B cell (primary cell): ENCODE measurements around the gene PHB1. TPM values are rescaled to one million over a fixed set of nuclear protein-coding genes. Genes with fewer than 3 reads are reported as not detected.

Experiments used
- ATAC-seq: fragments of 200-7000 bp; cut with Tn5 transposase; one replicate; pipeline ENCODE4 v1.10.0; 2021; ENCODE audit warnings: low read depth, mild to moderate bottlenecking, moderate number of reproducible peaks, moderate library complexity
- CTCF ChIA-PET: fragments of 350-600 bp; sonication (Branson Sonifier 250); formaldehyde crosslinking; loops from one replicate; lab custom pipeline; 2021; ENCODE audit warnings: antibody characterized with exemption, inconsistent platforms; lab: Charles Lee
- POLR2A ChIA-PET: fragments of 350-600 bp; sonication (Branson Sonifier 250); formaldehyde crosslinking; loops from one replicate; lab custom pipeline; 2021; ENCODE audit warnings: antibody characterized with exemption; lab: Charles Lee
- DNase-seq: peaks from one replicate; pipeline ENCODE4 v3.0.0; 2013
- H2AFZ ChIP-seq: 2 replicates; pipeline ENCODE4 v1.6.1; 2012; ENCODE audit warnings: mild to moderate bottlenecking, low read depth, low read length; ENCODE audit not compliant: insufficient read depth, poor library complexity, severe bottlenecking
- H3K27ac ChIP-seq, 2 donors: 1 replicate in 1 of 2; 2 replicates in 1 of 2; pipeline ENCODE4 v1.5.1; 2012 to 2013; ENCODE audit warnings: low read length in 2 of 2, mild to moderate bottlenecking in 2 of 2, moderate library complexity in 1 of 2
- H3K27me3 ChIP-seq, 4 experiments: fragments of 200-600 bp in 1 of 4; sonication (generic) in 1 of 4; replicated peaks in 1 of 4; 1 replicate in 2 of 4; 2 replicates in 2 of 4; pipeline versions ENCODE4 v1.6.1 to v1.7.0; 2013 to 2016; ENCODE audit warnings: low read length in 3 of 4, mild to moderate bottlenecking in 2 of 4, mixed read lengths in 1 of 4, moderate library complexity in 1 of 4; ENCODE audit not compliant: insufficient read depth in 4 of 4, control insufficient read depth in 3 of 4; ENCODE audit errors: control extremely low read depth in 1 of 4
- H3K36me3 ChIP-seq, 2 experiments: replicated peaks in 1 of 2; 1 replicate in 1 of 2; 2 replicates in 1 of 2; pipeline versions ENCODE4 v1.6.1 to v1.7.1; 2013; ENCODE audit warnings: low read length in 1 of 2; ENCODE audit not compliant: insufficient read depth in 2 of 2, control insufficient read depth in 1 of 2; ENCODE audit errors: control extremely low read depth in 1 of 2, extremely low read depth in 1 of 2
- H3K4me1 ChIP-seq, 2 donors: fragments of 200-600 bp in 1 of 2; sonication (generic) in 1 of 2; 1 replicate in 1 of 2; 2 replicates in 1 of 2; pipeline versions ENCODE4 v1.5.1 to v1.6.1; 2013 to 2017; ENCODE audit warnings: low read length in 2 of 2; ENCODE audit not compliant: control insufficient read depth in 2 of 2, insufficient read depth in 2 of 2
- H3K4me2 ChIP-seq: replicated peaks from 2 replicates; pipeline ENCODE3; 2012; ENCODE audit warnings: mild to moderate bottlenecking, low read depth, low read length; ENCODE audit not compliant: poor library complexity, severe bottlenecking
- H3K4me3 ChIP-seq, 5 experiments: fragments of 200-600 bp in 1 of 5; sonication (generic) in 1 of 5; 1 replicate in 3 of 5; 2 replicates in 2 of 5; pipeline versions ENCODE4 v1.5.1 to v1.7.0; 2011 to 2016; ENCODE audit warnings: low read length in 4 of 5, mild to moderate bottlenecking in 4 of 5, low read depth in 2 of 5, control low read depth in 1 of 5, moderate library complexity in 1 of 5; ENCODE audit not compliant: insufficient read depth in 1 of 5; ENCODE audit errors: control extremely low read depth in 1 of 5, extremely low read depth in 1 of 5
- H3K79me2 ChIP-seq: fragments of 200-600 bp; sonication (generic); one replicate; pipeline ENCODE4 v1.6.0; 2016; ENCODE audit warnings: low read length; ENCODE audit not compliant: control insufficient read depth, insufficient read depth
- H3K9ac ChIP-seq: fragments of 200-600 bp; sonication (generic); 2 replicates; pipeline ENCODE4 v1.6.1; 2017; ENCODE audit warnings: mild to moderate bottlenecking, low read length, moderate library complexity
- H3K9me3 ChIP-seq, 3 donors: one replicate each; pipeline versions ENCODE4 v1.6.1 to v1.7.1; 2013; ENCODE audit warnings: low read length in 2 of 3; ENCODE audit not compliant: control insufficient read depth in 2 of 3, insufficient read depth in 1 of 3; ENCODE audit errors: control extremely low read depth in 1 of 3
- H4K20me1 ChIP-seq: 2 replicates; pipeline ENCODE4 v1.6.0; 2012; ENCODE audit warnings: mild to moderate bottlenecking, low read length; ENCODE audit not compliant: insufficient read depth, control insufficient read depth, poor library complexity, severe bottlenecking
- H3K27ac Mint-ChIP-seq: one replicate; pipeline ENCODE4 v1.8.0; 2021; ENCODE audit warnings: mixed read lengths
- H3K27me3 Mint-ChIP-seq: one replicate; pipeline ENCODE4 v1.8.0; 2021; ENCODE audit warnings: mixed read lengths
- H3K4me1 Mint-ChIP-seq: one replicate; pipeline ENCODE4 v1.8.0; 2021; ENCODE audit warnings: mixed read lengths
- H3K4me3 Mint-ChIP-seq: one replicate; pipeline ENCODE4 v1.8.0; 2021; ENCODE audit warnings: mixed read lengths
- H3K9me3 Mint-ChIP-seq: one replicate; pipeline ENCODE4 v1.8.0; 2022; ENCODE audit warnings: mixed read lengths; ENCODE audit not compliant: insufficient read depth
- EZH2 ChIP-seq: IDR thresholded peaks from 2 replicates; pipeline ENCODE4 v1.6.1; 2012; ENCODE audit warnings: borderline replicate concordance, low read depth, mild to moderate bottlenecking, moderate library complexity, low read length; ENCODE audit not compliant: insufficient read depth, poor library complexity, severe bottlenecking
- WGBS: methylation state at CpG from one replicate; pipeline ENCODE4 v1.1.5; 2013; ENCODE audit warnings: missing lambda C conversion rate; ENCODE audit not compliant: insufficient coverage; 5-methylcytosine and 5-hydroxymethylcytosine counted together
- intact Hi-C: fragments of 100-400 bp; cut with micrococcal nuclease; formaldehyde crosslinking; loops from one replicate; pipeline ENCODE4 v1.10.0; 2022
- polyA plus RNA-seq: library from polyadenylated mRNA; depleted of rRNA; stranded (reverse); fragments of >200 nt; gene quantifications from 2 replicates; pipeline ENCODE4 v1.2.3, GENCODE V29; 2012
- total RNA-seq, 2 donors: library from RNA; stranded (reverse); fragments of 120-200 nt in 1 of 2; gene quantifications; 1 replicate in 1 of 2; 2 replicates in 1 of 2; pipeline versions ENCODE4 v1.2.3 to v1.2.4, GENCODE V29; 2013 to 2022
- TF ChIP-seq, protein P1 (sequence below): fragments of 200-600 bp; IDR thresholded peaks from one replicate; pipeline ENCODE4 v1.8.0; 2022; ENCODE audit warnings: antibody characterized with exemption, mild to moderate bottlenecking

Gene PHB1
- total and polyA plus RNA-seq, 2 donors (not counting 1 experiment from before 2014, with no cell fraction given), result 45.5 to 72.3 TPM

DNA sequence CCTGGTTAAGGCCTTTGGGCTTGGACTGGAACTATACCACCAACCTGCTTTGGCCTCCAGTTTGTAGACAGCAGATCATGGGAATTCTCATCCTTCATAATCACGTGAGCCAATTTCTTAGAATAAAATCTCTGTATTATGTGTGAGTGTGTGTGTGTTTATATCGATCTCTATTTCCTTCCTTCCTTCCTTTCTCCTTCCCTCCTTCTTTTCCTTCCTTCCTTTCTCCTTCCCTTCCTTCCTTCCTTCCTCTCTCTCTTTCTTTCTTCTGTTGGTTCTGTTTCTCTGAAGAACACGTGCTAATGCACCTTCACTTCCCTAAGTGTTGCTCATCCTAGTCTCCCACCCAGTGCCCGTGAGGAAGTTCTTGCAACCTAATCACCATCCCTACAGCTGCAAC is 35.5 kb upstream of the PHB1 start:
- Histone ChIP-seq H3K4me3 (no peak overlapping the region), H3K36me3 (no peaks in the 10 kb centered on the region), H2AFZ (no peak overlapping the region), H3K79me2 (no peaks in the 10 kb centered on the region), H3K4me1 (no peaks in the 10 kb centered on the region), H3K27ac (no peak overlapping the region), H3K9me3 (no peaks in the 10 kb centered on the region), H4K20me1 (no peaks in the 10 kb centered on the region), H3K9ac (no peak overlapping the region), H3K27me3 (peaks cover 0 to 3% (median under 1%) of the 10 kb centered on the region in 4 experiments), H3K4me2 (no peak overlapping the region)
- ChIA-PET POLR2A (no interaction called here), CTCF (no interaction called here)
- Mint-ChIP-seq H3K27me3 (peaks cover 34% of the 10 kb centered on the region), H3K4me3 (no peak overlapping the region), H3K27ac (no peak overlapping the region), H3K9me3 (no peaks in the 10 kb centered on the region), H3K4me1 (no peaks in the 10 kb centered on the region)
- no peak for DNase-seq
- TF ChIP-seq, protein P1, sequence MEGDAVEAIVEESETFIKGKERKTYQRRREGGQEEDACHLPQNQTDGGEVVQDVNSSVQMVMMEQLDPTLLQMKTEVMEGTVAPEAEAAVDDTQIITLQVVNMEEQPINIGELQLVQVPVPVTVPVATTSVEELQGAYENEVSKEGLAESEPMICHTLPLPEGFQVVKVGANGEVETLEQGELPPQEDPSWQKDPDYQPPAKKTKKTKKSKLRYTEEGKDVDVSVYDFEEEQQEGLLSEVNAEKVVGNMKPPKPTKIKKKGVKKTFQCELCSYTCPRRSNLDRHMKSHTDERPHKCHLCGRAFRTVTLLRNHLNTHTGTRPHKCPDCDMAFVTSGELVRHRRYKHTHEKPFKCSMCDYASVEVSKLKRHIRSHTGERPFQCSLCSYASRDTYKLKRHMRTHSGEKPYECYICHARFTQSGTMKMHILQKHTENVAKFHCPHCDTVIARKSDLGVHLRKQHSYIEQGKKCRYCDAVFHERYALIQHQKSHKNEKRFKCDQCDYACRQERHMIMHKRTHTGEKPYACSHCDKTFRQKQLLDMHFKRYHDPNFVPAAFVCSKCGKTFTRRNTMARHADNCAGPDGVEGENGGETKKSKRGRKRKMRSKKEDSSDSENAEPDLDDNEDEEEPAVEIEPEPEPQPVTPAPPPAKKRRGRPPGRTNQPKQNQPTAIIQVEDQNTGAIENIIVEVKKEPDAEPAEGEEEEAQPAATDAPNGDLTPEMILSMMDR, result no peak
- no peak for TF ChIP-seq EZH2
- 0% methylated on average over 1 of the region's 4 CpGs for WGBS
- no peak for ATAC-seq
- intact Hi-C loops, result no loop called here

DNA sequence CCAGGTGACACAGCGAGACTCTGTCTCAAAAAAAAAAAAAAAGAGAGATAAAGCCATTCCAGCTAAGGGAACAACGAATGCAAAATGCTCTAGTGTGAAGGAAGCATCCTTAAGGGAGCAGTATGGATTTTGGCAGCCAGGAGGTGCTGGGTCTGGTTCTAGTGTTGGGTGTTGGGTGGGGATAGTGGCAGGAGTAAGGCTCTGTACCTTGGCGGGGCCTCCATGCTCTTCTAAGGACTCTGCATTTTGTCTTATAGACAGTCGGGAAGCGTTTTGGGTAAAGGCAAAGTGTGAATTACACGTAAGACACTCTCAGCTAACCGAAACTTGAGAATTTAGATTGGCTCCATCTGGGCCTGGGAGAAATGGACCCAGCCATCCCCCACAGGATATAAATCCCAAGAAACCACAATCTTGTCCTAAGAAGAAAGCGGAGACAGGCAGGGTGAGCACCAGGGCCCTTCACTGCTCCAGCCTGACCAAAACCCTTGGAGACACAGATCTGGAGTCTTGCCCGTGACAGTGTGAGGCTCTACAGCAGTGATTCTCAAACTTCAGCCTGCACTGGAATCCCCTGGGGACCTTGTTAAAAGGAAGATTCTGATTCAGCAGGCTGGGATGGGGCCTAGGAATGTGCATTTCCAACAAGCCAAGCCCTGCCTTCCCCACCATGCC is 33.1 kb upstream of the PHB1 start:
- H3K9me3 Mint-ChIP-seq, result no peaks in the 10 kb centered on the region
- H3K9me3 ChIP-seq, result no peaks in the 10 kb centered on the region
- H3K4me1 Mint-ChIP-seq, result no peaks in the 10 kb centered on the region
- WGBS, result 94% methylated on average over 9 of the region's 9 CpGs
- H3K9ac ChIP-seq, result no peak overlapping the region
- peaks cover 28% of the 10 kb centered on the region for H3K27me3 Mint-ChIP-seq
- no peak overlapping the region for H3K4me3 ChIP-seq
- no peak for ATAC-seq
- no peaks in the 10 kb centered on the region for H3K4me1 ChIP-seq
- no peak overlapping the region for H3K27ac Mint-ChIP-seq
- TF ChIP-seq, protein P1, result no peak
- TF ChIP-seq EZH2, result no peak
- no peaks in the 10 kb centered on the region for H4K20me1 ChIP-seq
- no peak overlapping the region for H3K4me3 Mint-ChIP-seq
- no peak overlapping the region for H3K4me2 ChIP-seq
- H3K27me3 ChIP-seq, result peaks cover 0 to 11% (median 4%) of the 10 kb centered on the region in 4 experiments
- H3K36me3 ChIP-seq, result no peaks in the 10 kb centered on the region
- intact Hi-C loops, result no loop called here
- POLR2A ChIA-PET, result no interaction called here
- no peak for DNase-seq
- no peaks in the 10 kb centered on the region for H3K79me2 ChIP-seq
- CTCF ChIA-PET, result interaction anchor here (0.7 kb wide), 2 partner anchors 13 to 157 kb away, joined by 3 read pairs; no protein-coding TSS in a partner anchor
- no peak overlapping the region for H3K27ac ChIP-seq
- no peak overlapping the region for H2AFZ ChIP-seq
